IMR-90 (cell line): ENCODE data around the gene PPP1R14B. TPM values are rescaled to one million over a fixed set of nuclear protein-coding genes. Genes with fewer than 3 reads are reported as not detected.

Experiments used
- ATAC-seq: fragments of 200-7000 bp; cut with Tn5 transposase; 2 replicates; pipeline ENCODE4 v1.9.1; 2020; ENCODE audit warnings: low read depth, mild to moderate bottlenecking, moderate library complexity
- BruUV-seq: library from RNA; stranded (reverse); fragments of 400-500 nt; replicated peaks from 2 replicates; lab custom pipeline; 2021; lab: Mats Ljungman, UMichigan
- CTCF ChIA-PET: fragments of 300-600 bp; formaldehyde crosslinking; extraction: SDS; loops from one replicate; lab custom pipeline; 2021; ENCODE audit warnings: antibody characterized with exemption; lab: Yijun Ruan, JAX
- POLR2A ChIA-PET: fragments of 300-600 bp; sonication (Branson Sonifier 250); formaldehyde crosslinking; loops from one replicate; lab custom pipeline; 2022; ENCODE audit warnings: antibody characterized with exemption; ENCODE audit not compliant: unreplicated experiment; lab: Charles Lee
- DNase-seq: peaks from one replicate; pipeline ENCODE4 v3.0.0; 2013
- H2AFZ ChIP-seq: replicated peaks from 2 replicates; pipeline ENCODE3; 2013; ENCODE audit warnings: low read length, mild to moderate bottlenecking; ENCODE audit not compliant: poor library complexity
- H2AK5ac ChIP-seq: 2 replicates; pipeline ENCODE4 v1.6.1; 2013; ENCODE audit warnings: low read depth, low read length, inconsistent platforms
- H2AK9ac ChIP-seq: replicated peaks from 2 replicates; pipeline ENCODE3; 2013; ENCODE audit warnings: mild to moderate bottlenecking, low read depth, low read length, moderate library complexity; ENCODE audit not compliant: poor library complexity
- H2BK120ac ChIP-seq: 2 replicates; pipeline ENCODE4 v1.6.1; 2013; ENCODE audit warnings: low read depth, low read length, inconsistent platforms
- H2BK15ac ChIP-seq: 3 replicates; pipeline ENCODE4 v1.6.1; 2013; ENCODE audit warnings: low read depth, low read length, inconsistent platforms
- H2BK20ac ChIP-seq: 2 replicates; pipeline ENCODE4 v1.6.1; 2013; ENCODE audit warnings: low read depth, mild to moderate bottlenecking, inconsistent platforms, low read length, moderate library complexity
- H2BK5ac ChIP-seq: 2 replicates; pipeline ENCODE4 v1.6.1; 2013; ENCODE audit warnings: mild to moderate bottlenecking, low read depth, low read length, inconsistent platforms; ENCODE audit not compliant: poor library complexity, severe bottlenecking
- H3K14ac ChIP-seq: replicated peaks from 2 replicates; pipeline ENCODE4 v1.6.1; 2013; ENCODE audit warnings: low read depth, low read length, inconsistent platforms
- H3K18ac ChIP-seq: 2 replicates; pipeline ENCODE4 v1.6.1; 2013; ENCODE audit warnings: low read depth, low read length, control low read depth
- H3K23ac ChIP-seq: 2 replicates; pipeline ENCODE4 v1.6.1; 2013; ENCODE audit warnings: low read depth, low read length, inconsistent platforms
- H3K27ac ChIP-seq: 2 replicates; pipeline ENCODE4 v1.5.1; 2013; ENCODE audit warnings: mild to moderate bottlenecking, control low read depth, low read length; ENCODE audit not compliant: insufficient read depth
- H3K27me3 ChIP-seq: 2 replicates; pipeline ENCODE4 v1.6.1; 2013; ENCODE audit warnings: low read length; ENCODE audit not compliant: control insufficient read depth, insufficient read depth
- H3K36me3 ChIP-seq: 2 replicates; pipeline ENCODE4 v1.6.1; 2013; ENCODE audit warnings: low read length, mixed read lengths; ENCODE audit not compliant: control insufficient read depth, insufficient read depth
- H3K4ac ChIP-seq: 2 replicates; pipeline ENCODE4 v1.6.1; 2013; ENCODE audit warnings: low read depth, low read length, inconsistent platforms
- H3K4me1 ChIP-seq: 2 replicates; pipeline ENCODE4 v1.6.1; 2013; ENCODE audit warnings: low read length, mixed read lengths; ENCODE audit not compliant: control insufficient read depth, insufficient read depth
- H3K4me2 ChIP-seq: 2 replicates; pipeline ENCODE4 v1.6.1; 2013; ENCODE audit warnings: low read depth, mild to moderate bottlenecking, control low read depth, low read length, moderate library complexity
- H3K4me3 ChIP-seq: 2 replicates; pipeline ENCODE4 v1.5.1; 2013; ENCODE audit warnings: low read depth, mild to moderate bottlenecking, control low read depth, low read length, moderate library complexity; ENCODE audit not compliant: insufficient read depth
- H3K56ac ChIP-seq: 2 replicates; pipeline ENCODE4 v1.6.1; 2013; ENCODE audit warnings: low read length, inconsistent platforms; ENCODE audit not compliant: insufficient read depth; ENCODE audit errors: extremely low read depth
- H3K79me1 ChIP-seq, 2 experiments: 2 replicates each; pipeline ENCODE4 v1.6.1; 2013; ENCODE audit warnings: low read length in 2 of 2, inconsistent platforms in 1 of 2, low read depth in 1 of 2
- H3K9ac ChIP-seq: 2 replicates; pipeline ENCODE4 v1.6.1; 2013; ENCODE audit warnings: low read depth, low read length, control low read depth
- H3K9me1 ChIP-seq: 2 replicates; pipeline ENCODE4 v1.6.1; 2013; ENCODE audit warnings: low read length, inconsistent platforms; ENCODE audit not compliant: insufficient read depth
- H3K9me3 ChIP-seq: 2 replicates; pipeline ENCODE4 v1.6.1; 2013; ENCODE audit warnings: low read length; ENCODE audit not compliant: control insufficient read depth, insufficient read depth
- H4K20me1 ChIP-seq: 2 replicates; pipeline ENCODE4 v1.6.1; 2013; ENCODE audit warnings: low read length, inconsistent platforms; ENCODE audit not compliant: insufficient read depth
- H4K5ac ChIP-seq: 2 replicates; pipeline ENCODE4 v1.6.1; 2013; ENCODE audit warnings: mild to moderate bottlenecking, low read depth, low read length, control low read depth
- H4K8ac ChIP-seq, 2 experiments: 2 replicates each; pipeline ENCODE4 v1.6.1; 2013; ENCODE audit warnings: low read depth in 2 of 2, low read length in 2 of 2, control low read depth in 1 of 2, inconsistent platforms in 1 of 2
- H4K91ac ChIP-seq: 2 replicates; pipeline ENCODE4 v1.6.1; 2013; ENCODE audit warnings: low read depth, low read length, inconsistent platforms; ENCODE audit not compliant: insufficient read depth
- BHLHE40 ChIP-seq: fragments of 150-350 bp; IDR thresholded peaks from 2 replicates; pipeline ENCODE4 v1.6.1; 2016; ENCODE audit warnings: mild to moderate bottlenecking, low read depth, low read length
- CEBPB ChIP-seq: IDR thresholded peaks from 2 replicates; pipeline ENCODE4 v1.6.1; 2012; ENCODE audit warnings: low read depth, low read length, improper control_type of control experiment
- CHD1 ChIP-seq: IDR thresholded peaks from 2 replicates; pipeline ENCODE4 v1.6.1; 2012; ENCODE audit warnings: low read depth, low read length, improper control_type of control experiment
- FOS ChIP-seq: fragments of 150-350 bp; IDR thresholded peaks from 2 replicates; pipeline ENCODE4 v1.6.1; 2016; ENCODE audit warnings: low read depth, low read length
- MAFK ChIP-seq: IDR thresholded peaks from 2 replicates; pipeline ENCODE4 v1.6.1; 2012; ENCODE audit warnings: low read depth, low read length, improper control_type of control experiment
- MAZ ChIP-seq: IDR thresholded peaks from 2 replicates; pipeline ENCODE4 v1.6.1; 2012; ENCODE audit warnings: low read depth, mild to moderate bottlenecking, low read length, improper control_type of control experiment, moderate library complexity, borderline replicate concordance
- NFE2L2 ChIP-seq: fragments of 150-350 bp; IDR thresholded peaks from 2 replicates; pipeline ENCODE4 v1.6.1; 2016; ENCODE audit warnings: low read depth, mild to moderate bottlenecking, low read length
- POLR2A ChIP-seq: IDR thresholded peaks from 2 replicates; pipeline ENCODE4 v1.6.1; 2012; ENCODE audit warnings: mild to moderate bottlenecking, low read depth, low read length
- RAD21 ChIP-seq: IDR thresholded peaks from 2 replicates; pipeline ENCODE4 v1.6.1; 2012; ENCODE audit warnings: low read length, improper control_type of control experiment
- RCOR1 ChIP-seq: IDR thresholded peaks from 2 replicates; pipeline ENCODE4 v1.6.1; 2012; ENCODE audit warnings: mild to moderate bottlenecking, low read length, improper control_type of control experiment; ENCODE audit not compliant: insufficient replicate concordance
- RFX5 ChIP-seq: IDR thresholded peaks from 2 replicates; pipeline ENCODE4 v1.8.0; 2012; ENCODE audit warnings: low read depth, mild to moderate bottlenecking, low read length, moderate library complexity
- SMC3 ChIP-seq: fragments of 150-350 bp; IDR thresholded peaks from 2 replicates; pipeline ENCODE4 v1.6.1; 2016; ENCODE audit warnings: low read depth, mild to moderate bottlenecking, antibody characterized with exemption, low read length, moderate library complexity
- WGBS, 2 experiments: methylation state at CpG; one replicate each; pipeline versions ENCODE4 v1.1.5 to v1.1.7; 2013; ENCODE audit warnings: missing lambda C conversion rate in 2 of 2; ENCODE audit not compliant: insufficient read length in 1 of 2; ENCODE audit errors: extremely low coverage in 2 of 2; 5-methylcytosine and 5-hydroxymethylcytosine counted together
- dilution Hi-C: fragments of 300-500 bp; cut with HindIII; formaldehyde crosslinking; loops from one replicate; pipeline ENCODE4 v1.14.3; 2018; ENCODE audit warnings: low sequenced_read_pairs; ENCODE audit not compliant: unreplicated experiment
- in situ Hi-C: fragments of 300-500 bp; cut with MboI; formaldehyde crosslinking; loops from 3 replicates; pipeline ENCODE4 v1.14.3; 2019; ENCODE audit warnings: low sequenced_read_pairs, inconsistent platforms, mixed read lengths
- intact Hi-C: fragments of 100-400 bp; cut with micrococcal nuclease; formaldehyde crosslinking; loops from 2 replicates; pipeline ENCODE4 v1.10.0; 2022
- polyA plus RNA-seq, 3 experiments: library from polyadenylated mRNA; depleted of rRNA; stranded (reverse); fragments of >200 nt; gene quantifications; 2 replicates each; pipeline ENCODE4 v1.2.3, GENCODE V29; 2012; ENCODE audit warnings: low replicate concordance in 1 of 3
- total RNA-seq: library from RNA; depleted of rRNA; stranded (reverse); fragments of >200 nt; gene quantifications from 2 replicates; pipeline ENCODE4 v1.2.3, GENCODE V29; 2012
- TF ChIP-seq, protein P1 (sequence below): fragments of 150-350 bp; IDR thresholded peaks from 2 replicates; pipeline ENCODE4 v1.6.1; 2016; ENCODE audit warnings: low read depth, mild to moderate bottlenecking, low read length, moderate library complexity, borderline replicate concordance
- TF ChIP-seq, protein P2 (sequence below): fragments of 150-350 bp; IDR thresholded peaks from 2 replicates; pipeline ENCODE4 v1.6.1; 2017; ENCODE audit warnings: mild to moderate bottlenecking, antibody characterized with exemption, low read length, low read depth

PPP1R14B gene
- total and polyA plus RNA-seq, 2 of the 4 experiments (the other 2 are of a cell fraction): 176 to 257 TPM

DNA sequence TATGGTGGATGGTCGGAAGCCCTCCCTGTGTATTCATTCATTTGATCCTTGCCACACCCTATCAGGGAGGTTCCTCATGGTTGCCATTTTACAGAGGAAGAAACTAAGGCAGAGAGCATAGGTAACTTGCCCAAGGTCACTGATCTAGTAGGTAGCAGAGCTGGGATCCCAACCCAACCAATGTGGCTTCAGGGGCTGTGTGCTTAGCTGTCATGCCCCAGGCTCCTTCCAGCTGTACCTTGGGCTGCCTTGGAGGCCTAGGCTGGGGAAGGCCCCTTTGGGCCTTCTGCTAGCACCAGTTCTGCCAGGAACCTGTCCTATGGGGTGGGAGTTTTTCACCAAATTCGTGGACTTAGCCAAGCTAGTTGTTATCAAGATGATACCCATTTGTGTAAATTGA is 29.1 kb upstream of the PPP1R14B start (continued):
- TF ChIP-seq RAD21 (no peak), CHD1 (no peak), SMC3 (no peak)

DNA sequence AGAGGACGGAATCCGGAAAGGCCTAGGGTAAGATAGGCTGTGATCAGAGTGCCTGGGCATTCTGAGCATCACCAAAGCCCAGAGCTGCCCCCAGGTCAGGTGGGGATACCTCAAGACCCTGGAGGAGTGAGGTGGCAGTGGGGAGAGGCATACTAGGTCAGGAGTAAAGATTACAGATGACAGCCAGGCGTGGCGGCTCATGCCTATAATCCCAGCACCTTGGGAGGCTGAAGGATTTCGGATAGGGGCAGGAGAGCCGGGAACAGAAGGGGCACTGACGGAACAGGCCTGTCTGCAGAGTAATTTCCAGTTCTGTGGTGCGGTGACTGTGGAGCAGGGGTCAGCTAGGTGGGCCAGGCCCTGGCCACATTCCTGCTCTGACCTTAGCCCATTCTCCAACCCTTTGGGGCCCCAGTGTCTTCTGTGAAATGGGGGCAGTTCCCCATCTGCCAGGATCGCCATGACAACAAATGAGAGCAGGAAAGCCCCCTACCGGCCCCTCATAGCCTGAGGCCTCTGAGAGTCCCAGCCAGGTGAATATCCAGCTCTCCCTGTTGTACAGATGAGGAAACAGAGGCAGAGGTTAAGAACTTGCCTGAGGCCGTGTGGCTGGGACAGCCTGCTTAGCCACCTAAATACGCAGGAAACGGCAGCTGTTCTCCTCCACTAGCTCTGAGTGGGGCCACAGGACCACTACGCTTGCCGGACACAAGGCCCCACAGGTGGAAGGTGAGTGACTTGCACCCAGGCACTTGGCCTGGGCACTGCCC is 28.5 kb upstream of the PPP1R14B start:
- Histone ChIP-seq H2BK120ac (no peak overlapping the region), H2AK5ac (no peak overlapping the region), H2BK20ac (no peak overlapping the region), H3K9ac (no peak overlapping the region), H3K27me3 (no peaks in the 10 kb centered on the region), H4K5ac (no peak overlapping the region), H3K18ac (no peak overlapping the region), H3K4me2 (no peak overlapping the region), H4K20me1 (no peaks in the 10 kb centered on the region; the same call in 1 of the 2 replicates), H2BK15ac (no peak overlapping the region), H2AFZ (no peak overlapping the region), H4K91ac (no peak overlapping the region), H3K4ac (no peak overlapping the region), H2AK9ac (no peak overlapping the region), H3K23ac (no peak overlapping the region), H3K4me3 (no peak overlapping the region), H3K9me1 (peaks cover 5% of the 10 kb centered on the region; the same call in 1 of the 2 replicates), H3K36me3 (peaks cover 30% of the 10 kb centered on the region), H4K8ac (no peak overlapping the region), H3K14ac (no peak overlapping the region), H3K4me1 (peaks cover 4% of the 10 kb centered on the region), H2BK5ac (no peak overlapping the region), H3K79me1 (peaks cover 9 to 19% of the 10 kb centered on the region in 2 experiments), H3K27ac (no peak overlapping the region), H3K56ac (no peak overlapping the region), H3K9me3 (no peaks in the 10 kb centered on the region)
- dilution Hi-C loops: no loop called here
- ChIA-PET CTCF (interaction anchor here (1.0 to 1.3 kb wide), 2 partner anchors 71 to 80 kb away, joined by 3 to 4 read pairs; no protein-coding TSS in a partner anchor), POLR2A (no interaction called here)
- intact Hi-C loops: no loop called here
- WGBS, 2 experiments: 93% methylated on average over 5 of the region's 15 CpGs; no CpG with 5 or more reads in 1 of the 2 experiments
- TF ChIP-seq RAD21: no peak
- no peak for TF ChIP-seq MAZ
- TF ChIP-seq, protein P1, sequence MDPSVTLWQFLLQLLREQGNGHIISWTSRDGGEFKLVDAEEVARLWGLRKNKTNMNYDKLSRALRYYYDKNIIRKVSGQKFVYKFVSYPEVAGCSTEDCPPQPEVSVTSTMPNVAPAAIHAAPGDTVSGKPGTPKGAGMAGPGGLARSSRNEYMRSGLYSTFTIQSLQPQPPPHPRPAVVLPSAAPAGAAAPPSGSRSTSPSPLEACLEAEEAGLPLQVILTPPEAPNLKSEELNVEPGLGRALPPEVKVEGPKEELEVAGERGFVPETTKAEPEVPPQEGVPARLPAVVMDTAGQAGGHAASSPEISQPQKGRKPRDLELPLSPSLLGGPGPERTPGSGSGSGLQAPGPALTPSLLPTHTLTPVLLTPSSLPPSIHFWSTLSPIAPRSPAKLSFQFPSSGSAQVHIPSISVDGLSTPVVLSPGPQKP: no peak
- TF ChIP-seq CHD1: no peak
- TF ChIP-seq MAFK: no peak
- no peak for TF ChIP-seq NFE2L2
- TF ChIP-seq SMC3: no peak
- no peak for TF ChIP-seq CEBPB
- no peak for TF ChIP-seq BHLHE40
- no peak for TF ChIP-seq POLR2A
- TF ChIP-seq RCOR1: no peak
- TF ChIP-seq FOS: no peak
- no peak for TF ChIP-seq RFX5
- TF ChIP-seq, protein P2, sequence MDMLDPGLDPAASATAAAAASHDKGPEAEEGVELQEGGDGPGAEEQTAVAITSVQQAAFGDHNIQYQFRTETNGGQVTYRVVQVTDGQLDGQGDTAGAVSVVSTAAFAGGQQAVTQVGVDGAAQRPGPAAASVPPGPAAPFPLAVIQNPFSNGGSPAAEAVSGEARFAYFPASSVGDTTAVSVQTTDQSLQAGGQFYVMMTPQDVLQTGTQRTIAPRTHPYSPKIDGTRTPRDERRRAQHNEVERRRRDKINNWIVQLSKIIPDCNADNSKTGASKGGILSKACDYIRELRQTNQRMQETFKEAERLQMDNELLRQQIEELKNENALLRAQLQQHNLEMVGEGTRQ: no peak
- DNase-seq (no peak), ATAC-seq (no peak)
- no TSS peak for BruUV-seq
- in situ Hi-C loops: no loop called here
